Measurements from ENCODE around the gene DLGAP4.
"Not testable (repeated sequence)": the region's sequence is repeated elsewhere in the genome, so short reads cannot be mapped to it uniquely, and the experiment has no call there.

The DLGAP4 gene

GRCh38 chr20:36355469-36356171 is 49.5 kb downstream of the DLGAP4 start:
- DNase-seq (ENCODE audit: low spot score) = no peak

GRCh38 chr20:36359668-36360406 is 53.7 kb downstream of the DLGAP4 start:
- DNase-seq (ENCODE audit: low spot score) = no peak

- no peak for DNase-seq (ENCODE audit: low spot score)
Observed at GRCh38 chr20:36360429-36360828, 54.3 kb downstream of the DLGAP4 start.

- DNase-seq (ENCODE audit: low spot score) = no peak
Observed at GRCh38 chr20:36361406-36361805, 55.3 kb downstream of the DLGAP4 start.

GRCh38 chr20:36362261-36362660 is 56.1 kb downstream of the DLGAP4 start:
- DNase-seq (ENCODE audit: low spot score) = no peak

GRCh38 chr20:36362978-36363713 is 57.0 kb downstream of the DLGAP4 start:
- no peak for DNase-seq (ENCODE audit: low spot score)

GRCh38 chr20:36364506-36364905 is 58.4 kb downstream of the DLGAP4 start:
- no peak for DNase-seq (ENCODE audit: low spot score)

- DNase-seq (ENCODE audit: low spot score) = no peak
Observed at GRCh38 chr20:36366623-36367369, 60.7 kb downstream of the DLGAP4 start.

- DNase-seq (ENCODE audit: low spot score) = no peak
Observed at GRCh38 chr20:36367370-36367745, 61.2 kb downstream of the DLGAP4 start.

GRCh38 chr20:36367907-36368799 is 62.0 kb downstream of the DLGAP4 start:
- no peak for DNase-seq (ENCODE audit: low spot score)

GRCh38 chr20:36368869-36369268 is 62.7 kb downstream of the DLGAP4 start:
- no peak for DNase-seq (ENCODE audit: low spot score)

GRCh38 chr20:36369739-36370138 is 63.6 kb downstream of the DLGAP4 start:
- no peak for DNase-seq (ENCODE audit: low spot score)

- DNase-seq (ENCODE audit: low spot score) = no peak
Observed at GRCh38 chr20:36370991-36371790, 65.1 kb downstream of the DLGAP4 start.

GRCh38 chr20:36372666-36373065 is 66.5 kb downstream of the DLGAP4 start:
- no peak for DNase-seq (ENCODE audit: low spot score)

- no peak for DNase-seq (ENCODE audit: low spot score)
Observed at GRCh38 chr20:36373089-36373488, 67.0 kb downstream of the DLGAP4 start.

GRCh38 chr20:36374995-36375394 is 68.9 kb downstream of the DLGAP4 start:
- no peak for DNase-seq (ENCODE audit: low spot score)

GRCh38 chr20:36377348-36378326 is 71.5 kb downstream of the DLGAP4 start:
- DNase-seq (ENCODE audit: low spot score) = no peak

GRCh38 chr20:36378686-36379085 is 72.5 kb downstream of the DLGAP4 start:
- no peak for DNase-seq (ENCODE audit: low spot score)

- DNase-seq (ENCODE audit: low spot score) = not testable (repeated sequence)
Observed at GRCh38 chr20:36379914-36380313, 73.8 kb downstream of the DLGAP4 start.

All from CD4-positive, alpha-beta T cell treated with Interleukin-6 at 100 ng/mL for 8 hours (primary cell).